ENCODE results near the gene MLIP. TPM values are rescaled to one million over a fixed set of nuclear protein-coding genes. Genes with fewer than 3 reads are reported as not detected.

Gene MLIP
- total RNA-seq, 1 experiment from 2014 or later, result 0.59 TPM

DNA sequence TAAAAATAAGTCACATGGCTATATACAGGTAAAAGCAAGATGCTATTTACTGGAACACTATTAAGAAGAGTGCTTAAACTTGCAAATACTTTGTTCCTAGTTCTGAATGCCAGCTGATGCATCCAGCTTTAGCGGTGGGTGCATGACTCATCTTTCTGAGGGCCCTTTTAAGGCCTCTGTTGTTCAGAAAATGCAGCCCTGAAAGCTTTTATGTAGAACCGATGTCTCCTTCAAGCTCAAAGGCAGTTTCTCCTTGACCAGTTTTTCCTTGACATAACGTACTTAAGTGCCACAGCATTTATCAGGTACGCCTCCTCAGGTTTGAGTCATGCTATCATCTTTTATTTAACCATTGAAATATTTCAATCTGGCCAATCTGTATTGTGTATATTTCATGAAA, 82.8 kb downstream of the MLIP start:
- Histone ChIP-seq H3K36me3 (ENCODE audit: control insufficient read depth in 1 of 2, insufficient read depth in 2 of 2, low read length in 2 of 2) (no peaks in the 10 kb centered on the region), H3K9me2 (ENCODE audit: insufficient read depth) (no peaks in the 10 kb centered on the region), H3K4me3 (replicated peaks in 1 of 2; ENCODE audit: low read depth in 1 of 2, low read length in 2 of 2) (no peak overlapping the region), H3K27me3 (ENCODE audit: insufficient read depth, low read length) (no peaks in the 10 kb centered on the region), H3K79me2 (ENCODE audit: insufficient read depth, low read length) (no peaks in the 10 kb centered on the region), H3K27ac (ENCODE audit: low read depth, low read length) (no peak overlapping the region), H3K4me2 (ENCODE audit: low read length) (peak overlapping the region; percentile 59), H3K9ac (ENCODE audit: low read length) (0 out of 2 replicates have a peak overlapping the region, but pooled peaks have one; percentile 9), H2AFZ (ENCODE audit: low read depth, low read length, poor library complexity, severe bottlenecking) (peak overlapping the region; percentile 85), H4K20me1 (ENCODE audit: insufficient read depth) (no peaks in the 10 kb centered on the region), H3K9me3 (ENCODE audit: control insufficient read depth in 1 of 2, insufficient read depth in 1 of 2, low read depth in 1 of 2, low read length in 2 of 2) (no peaks in the 10 kb centered on the region), H3K4me1 (ENCODE audit: control insufficient read depth in 1 of 2, insufficient read depth in 2 of 2, low read length in 2 of 2) (peaks cover 17 to 20% of the 10 kb centered on the region in 2 experiments)
- CTCF ChIA-PET, result no interaction called here
- BruUV-seq (replicated peaks), result no TSS peak
- intact Hi-C loops (cut with micrococcal nuclease), result no loop called here
- DNase-seq (ENCODE audit: low read depth, low spot score) (peak; percentile 70), ATAC-seq (peak; percentile 85)
- POLR2A ChIA-PET, result interaction anchor here (0.6 kb wide), 1 partner anchor 689 kb away, joined by 4 read pairs; no protein-coding TSS in a partner anchor
- RAD21 ChIA-PET (ENCODE audit: low non-redundant PET in 1 of 2, low total read pairs in 2 of 2, uncharacterized antibody in 2 of 2, unreplicated experiment in 2 of 2), result no interaction called here
- TF ChIP-seq, protein P1, sequence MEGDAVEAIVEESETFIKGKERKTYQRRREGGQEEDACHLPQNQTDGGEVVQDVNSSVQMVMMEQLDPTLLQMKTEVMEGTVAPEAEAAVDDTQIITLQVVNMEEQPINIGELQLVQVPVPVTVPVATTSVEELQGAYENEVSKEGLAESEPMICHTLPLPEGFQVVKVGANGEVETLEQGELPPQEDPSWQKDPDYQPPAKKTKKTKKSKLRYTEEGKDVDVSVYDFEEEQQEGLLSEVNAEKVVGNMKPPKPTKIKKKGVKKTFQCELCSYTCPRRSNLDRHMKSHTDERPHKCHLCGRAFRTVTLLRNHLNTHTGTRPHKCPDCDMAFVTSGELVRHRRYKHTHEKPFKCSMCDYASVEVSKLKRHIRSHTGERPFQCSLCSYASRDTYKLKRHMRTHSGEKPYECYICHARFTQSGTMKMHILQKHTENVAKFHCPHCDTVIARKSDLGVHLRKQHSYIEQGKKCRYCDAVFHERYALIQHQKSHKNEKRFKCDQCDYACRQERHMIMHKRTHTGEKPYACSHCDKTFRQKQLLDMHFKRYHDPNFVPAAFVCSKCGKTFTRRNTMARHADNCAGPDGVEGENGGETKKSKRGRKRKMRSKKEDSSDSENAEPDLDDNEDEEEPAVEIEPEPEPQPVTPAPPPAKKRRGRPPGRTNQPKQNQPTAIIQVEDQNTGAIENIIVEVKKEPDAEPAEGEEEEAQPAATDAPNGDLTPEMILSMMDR (IDR thresholded peaks at IDR 0.05 in 2 of 3, conservative IDR thresholded peaks at IDR 0.05 in 1 of 3; ENCODE audit: borderline replicate concordance in 1 of 3, insufficient read depth in 1 of 3, low read depth in 2 of 3, low read length in 2 of 3), result no peak
- TF ChIP-seq YY1 (IDR thresholded peaks at IDR 0.05; ENCODE audit: extremely low read depth, insufficient replicate concordance, low read depth, low read length), result no peak
- TF ChIP-seq MAX (IDR thresholded peaks at IDR 0.05), result 0 out of 2 replicates have a peak, but pooled peaks have one; percentile 17
- TF ChIP-seq ZNF274 (IDR thresholded peaks at IDR 0.05; ENCODE audit: low read depth, low read length), result no peak
- TF ChIP-seq CBX3 (IDR thresholded peaks at IDR 0.05; ENCODE audit: low read depth), result peak; percentile 24; the same call in 1 of the 2 replicates
- peak; percentile 56 for TF ChIP-seq FOSL1 (IDR thresholded peaks at IDR 0.05; ENCODE audit: low read depth)
- TF ChIP-seq JUND (IDR thresholded peaks at IDR 0.05), result peak; percentile 67
- peak; percentile 14 for TF ChIP-seq SP1 (IDR thresholded peaks at IDR 0.05; ENCODE audit: low read depth)
- peak; percentile 44; the same call in 1 of the 2 replicates for TF ChIP-seq EGR1 (IDR thresholded peaks at IDR 0.05; ENCODE audit: low read depth)
- TF ChIP-seq RAD21 (IDR thresholded peaks at IDR 0.05; ENCODE audit: low read depth), result no peak
- TF ChIP-seq TCF7L2 (IDR thresholded peaks at IDR 0.05; ENCODE audit: borderline replicate concordance, extremely low read depth, insufficient read depth, insufficient read length), result peak; percentile 90
- TF ChIP-seq POLR2A (IDR thresholded peaks at IDR 0.05; ENCODE audit: borderline replicate concordance, extremely low read depth, insufficient read depth, insufficient read length), result no peak
- TF ChIP-seq REST (IDR thresholded peaks at IDR 0.05; ENCODE audit: low read depth), result no peak
- no peak for TF ChIP-seq ELF1 (IDR thresholded peaks at IDR 0.05; ENCODE audit: borderline replicate concordance, low read depth)
- no peak for TF ChIP-seq ZFX (IDR thresholded peaks at IDR 0.05)
- TF ChIP-seq POLR2AphosphoS5 (IDR thresholded peaks at IDR 0.05; ENCODE audit: low read depth, low read length), result no peak
- no peak for TF ChIP-seq ZBTB33 (IDR thresholded peaks at IDR 0.05; ENCODE audit: extremely low read depth, insufficient replicate concordance, low read length)
- TF ChIP-seq SIN3A (IDR thresholded peaks at IDR 0.05; ENCODE audit: low read depth), result no peak
- TF ChIP-seq EZH2 (IDR thresholded peaks at IDR 0.05), result no peak
- TF ChIP-seq ATF3 (IDR thresholded peaks at IDR 0.05), result no peak
- TF ChIP-seq SRF (IDR thresholded peaks at IDR 0.05; ENCODE audit: low read depth), result peak; percentile 63
- no peak for TF ChIP-seq CEBPB (IDR thresholded peaks at IDR 0.05; ENCODE audit: low read depth)

Measured in HCT116 (cell line).